Activated T-cell treated with anti-CD3 and anti-CD28 coated beads, Interleukin-2, amount 50 U/mL, for 1 hour (primary cell): ENCODE results near the gene ARMC10.
"Not testable (repeated sequence)": the region's sequence is repeated elsewhere in the genome, so short reads cannot be mapped to it uniquely, and the experiment has no call there.

ENCODE experiments used
- DNase-seq: peaks from one replicate; pipeline ENCODE4 v3.0.0-alpha.2; 2020

ARMC10 gene

GRCh38 chr7:103129702-103130549 lies 55.0 kb downstream of the ARMC10 start:
- no peak for DNase-seq

GRCh38 chr7:103130901-103131624 lies 56.1 kb downstream of the ARMC10 start:
- no peak for DNase-seq

DNA sequence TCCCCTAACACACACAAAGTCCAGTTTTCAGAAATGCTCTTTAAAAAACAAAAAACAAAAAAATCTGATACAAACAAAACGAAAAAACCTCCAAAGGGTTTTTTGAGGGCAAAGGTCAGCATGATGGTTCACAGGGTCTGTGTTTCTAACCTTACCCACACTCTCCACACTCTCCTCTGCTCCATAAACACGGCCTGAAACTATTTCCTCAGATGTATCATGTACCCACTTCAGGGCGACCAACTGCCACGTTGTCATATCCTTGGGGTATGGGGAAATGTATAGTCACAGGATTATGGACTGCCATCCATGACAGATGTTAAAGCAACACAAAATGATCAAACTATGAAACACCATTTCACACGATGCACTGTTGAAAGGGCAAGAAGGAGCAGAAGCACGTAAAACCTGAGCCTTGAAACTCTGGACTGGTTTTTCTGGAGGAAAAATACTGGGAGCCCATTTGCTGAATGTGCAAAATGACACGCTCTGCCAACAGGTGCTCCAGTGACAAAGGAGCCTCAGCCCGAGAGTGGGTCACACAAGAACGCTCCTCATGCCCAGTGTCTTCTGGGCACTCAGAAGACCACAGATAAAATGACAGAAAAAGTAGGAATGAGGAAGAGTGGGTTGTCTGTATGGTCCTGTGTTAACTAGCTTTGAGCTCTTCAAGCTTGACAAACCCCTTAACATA lies 58.2 kb downstream of the ARMC10 start:
- no peak for DNase-seq

- DNase-seq = no peak
Observed at GRCh38 chr7:103134836-103135554, 60.1 kb downstream of the ARMC10 start.

- no peak for DNase-seq
Observed at GRCh38 chr7:103140061-103140460, 65.1 kb downstream of the ARMC10 start.

GRCh38 chr7:103140685-103141084 lies 65.7 kb downstream of the ARMC10 start:
- DNase-seq = no peak

DNA sequence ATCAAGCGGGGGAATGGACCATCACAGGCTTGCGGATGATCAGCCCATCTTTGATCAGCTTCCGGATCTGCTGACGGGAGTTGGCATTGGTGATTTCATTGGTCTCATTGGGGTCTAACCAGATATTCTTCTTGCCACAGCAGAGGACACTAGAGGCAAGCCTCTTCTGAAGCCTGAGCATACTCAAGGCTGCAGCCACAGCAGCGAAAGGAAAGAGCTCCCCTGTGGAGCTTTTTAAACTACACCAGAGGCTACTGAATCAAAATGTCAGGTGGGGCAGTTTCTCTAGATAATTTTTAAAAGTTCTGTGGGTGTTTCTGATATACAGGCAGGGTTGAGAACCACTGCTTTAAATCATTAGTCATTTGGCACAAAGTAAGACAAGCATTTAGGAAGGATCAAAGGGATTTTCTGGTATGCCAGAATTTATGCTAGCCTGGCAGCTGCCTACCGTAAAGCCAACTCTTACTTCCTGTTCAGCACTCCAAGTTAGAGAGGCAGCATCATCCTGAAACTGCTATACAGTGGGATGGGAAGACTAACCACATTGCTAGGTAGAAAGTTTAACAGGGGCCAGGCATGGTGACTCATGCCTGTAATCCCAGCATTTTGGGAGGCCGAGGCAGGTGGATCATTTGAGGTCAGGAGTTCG lies 66.9 kb downstream of the ARMC10 start:
- no peak for DNase-seq

GRCh38 chr7:103142494-103142893 lies 67.6 kb downstream of the ARMC10 start:
- DNase-seq = no peak

GRCh38 chr7:103143868-103144267 lies 68.9 kb downstream of the ARMC10 start:
- no peak for DNase-seq

DNA sequence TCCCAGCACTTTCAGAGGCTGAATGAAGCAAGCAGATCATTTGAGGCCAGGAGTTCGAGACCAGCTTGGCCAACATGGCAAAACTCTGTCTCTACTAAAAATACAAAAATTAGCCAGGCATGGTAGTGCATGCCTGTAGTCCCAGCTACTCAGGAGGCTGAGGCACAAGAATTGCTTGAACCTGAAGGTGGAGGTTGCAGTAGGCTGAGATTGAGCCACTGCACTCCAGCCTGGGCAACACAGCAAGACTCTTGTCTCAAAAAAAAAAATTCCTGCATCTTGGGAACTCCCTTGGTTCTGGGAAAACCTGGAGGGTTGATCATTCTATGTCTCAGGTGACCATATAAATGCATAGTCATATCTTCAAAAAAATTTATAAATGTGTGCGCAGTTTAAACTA lies 69.8 kb downstream of the ARMC10 start:
- not testable (repeated sequence) for DNase-seq

GRCh38 chr7:103148131-103148993 lies 73.4 kb downstream of the ARMC10 start:
- no peak for DNase-seq
